ENCODE data around the gene PPDPF.

Gene PPDPF

DNA sequence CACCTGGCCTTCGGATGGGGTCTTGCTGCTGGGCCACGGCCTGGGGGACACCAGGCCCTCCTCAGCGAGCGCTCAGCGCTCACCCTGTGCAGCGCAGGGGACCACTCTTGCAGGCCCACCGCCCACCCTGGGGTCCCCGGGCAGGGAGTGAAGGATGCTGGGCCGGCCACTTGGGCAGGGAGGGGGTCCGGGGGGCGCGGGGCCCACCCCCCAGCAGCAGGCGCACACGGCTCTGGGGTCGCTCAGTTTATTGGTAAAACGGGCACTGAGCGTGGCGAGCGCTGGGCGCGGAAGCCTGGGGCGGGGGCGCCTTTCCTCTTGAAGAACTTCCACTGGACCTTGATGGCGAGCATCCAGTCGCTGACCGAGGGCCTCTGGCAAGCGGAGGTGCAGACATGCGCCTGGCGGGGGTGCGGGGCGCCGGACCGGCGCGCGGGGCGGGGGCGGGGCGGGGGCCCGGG, 32.8 kb upstream of the PPDPF start:
- no peak for DNase-seq (ENCODE audit: low spot score)

DNA sequence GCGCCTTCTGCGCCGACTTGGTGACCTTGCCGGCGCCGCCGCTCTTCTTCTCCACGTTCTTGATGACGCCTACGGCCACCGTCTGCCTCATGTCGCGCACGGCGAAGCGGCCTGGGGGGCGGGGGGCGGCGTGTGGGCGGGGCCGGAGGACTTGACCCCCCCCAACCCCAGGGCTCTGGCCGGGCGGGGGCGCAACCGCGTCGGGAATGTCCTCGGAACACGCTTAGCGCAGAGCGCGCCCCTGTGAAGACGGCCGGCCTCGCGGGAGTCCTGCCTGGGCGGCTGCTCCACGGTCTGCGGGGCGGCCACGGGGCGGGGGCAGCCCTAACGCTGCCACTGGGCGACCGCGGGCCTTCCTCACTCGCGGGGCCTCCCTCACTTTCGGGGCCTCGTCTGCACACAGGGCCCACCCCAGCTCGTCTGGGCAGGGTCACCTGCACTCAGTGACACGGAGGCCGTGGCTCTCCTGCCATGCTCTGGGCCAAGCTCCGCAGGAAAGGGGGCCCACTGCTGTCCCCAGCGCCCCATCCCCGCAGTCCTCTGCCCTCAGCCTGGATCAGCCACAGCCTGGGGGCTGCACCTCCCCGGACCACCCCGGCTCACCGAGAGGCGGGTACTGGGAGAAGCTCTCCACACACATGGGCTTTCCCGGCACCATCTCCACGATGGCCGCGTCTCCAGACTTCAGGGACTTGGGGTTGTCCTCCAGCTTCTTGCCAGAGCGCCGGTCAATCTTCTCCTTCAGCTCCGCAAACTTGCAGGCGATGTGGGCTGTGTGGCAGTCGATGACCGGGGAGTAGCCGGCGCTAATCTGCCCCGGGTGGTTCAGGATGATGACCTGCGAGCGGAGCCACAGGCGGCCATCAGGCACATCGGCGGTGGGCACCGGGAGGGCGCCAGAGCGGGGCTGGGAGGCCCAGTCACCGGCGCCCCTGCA, 32.0 kb upstream of the PPDPF start:
- no peak for DNase-seq (ENCODE audit: low spot score)

DNA sequence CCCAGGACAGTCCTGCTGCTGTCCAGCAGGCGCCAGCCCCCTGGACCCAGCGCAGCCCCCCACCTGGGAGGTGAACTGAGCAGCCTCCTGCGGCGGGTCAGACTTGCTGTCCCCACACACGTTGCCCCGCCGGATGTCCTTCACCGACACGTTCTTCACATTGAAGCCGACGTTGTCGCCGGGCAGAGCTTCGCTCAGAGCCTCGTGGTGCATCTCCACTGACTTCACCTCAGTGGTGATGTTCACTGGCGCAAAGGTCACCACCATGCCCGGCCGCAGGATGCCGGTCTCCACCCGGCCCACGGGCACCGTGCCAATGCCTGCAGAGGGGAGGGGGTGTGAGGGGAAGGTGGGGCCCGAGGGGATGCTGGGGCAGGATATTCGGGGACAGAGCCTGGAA, 30.1 kb upstream of the PPDPF start:
- no peak for DNase-seq (ENCODE audit: low spot score)

DNA sequence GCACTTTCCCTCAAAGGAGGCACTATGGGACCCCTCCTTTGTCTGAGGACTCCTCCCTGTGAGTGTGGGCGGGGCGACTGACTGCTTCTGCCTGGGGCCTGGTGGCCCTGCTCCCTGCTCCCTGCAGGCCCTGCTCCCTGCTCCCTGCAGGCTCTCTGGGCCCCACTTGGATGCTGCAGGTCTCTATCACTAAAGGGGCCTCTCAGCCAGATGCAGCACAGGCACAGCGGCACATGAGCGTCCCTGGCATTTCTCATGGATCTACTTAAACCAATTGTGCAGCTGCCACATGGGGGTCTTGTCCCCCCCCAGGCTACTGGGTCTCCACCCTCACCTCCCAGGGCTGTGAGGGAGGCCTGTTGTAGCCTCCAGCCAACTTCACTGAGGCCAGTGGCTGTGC, 29.5 kb upstream of the PPDPF start:
- DNase-seq (ENCODE audit: low spot score), result no peak

DNA sequence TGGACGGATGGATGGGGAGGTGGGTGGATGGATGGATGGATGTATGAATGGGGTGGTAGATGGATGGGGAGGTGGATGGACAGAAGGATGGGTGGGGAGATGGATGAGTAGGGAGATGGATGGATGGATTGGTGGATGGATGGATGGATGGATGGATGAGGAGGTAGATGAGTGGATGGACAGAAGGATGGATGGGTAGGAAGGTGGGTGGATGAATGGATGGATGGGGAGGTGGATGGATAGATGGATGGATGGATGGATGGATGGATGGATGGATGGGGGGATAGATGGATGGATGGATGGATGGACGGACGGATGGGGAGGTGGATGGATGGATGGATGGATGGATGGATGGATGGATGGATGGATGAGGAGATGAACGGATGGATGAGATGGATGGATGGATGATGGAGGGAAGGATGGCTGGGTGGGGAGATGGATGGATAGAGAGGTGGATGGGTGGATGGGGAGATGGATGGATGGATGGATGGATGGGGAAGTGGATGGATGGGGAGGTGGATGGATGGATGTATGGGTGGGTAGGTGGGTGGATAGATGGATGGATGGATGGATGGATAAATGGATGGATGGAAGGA, 28.8 kb upstream of the PPDPF start:
- DNase-seq (ENCODE audit: low spot score), result no peak

DNA sequence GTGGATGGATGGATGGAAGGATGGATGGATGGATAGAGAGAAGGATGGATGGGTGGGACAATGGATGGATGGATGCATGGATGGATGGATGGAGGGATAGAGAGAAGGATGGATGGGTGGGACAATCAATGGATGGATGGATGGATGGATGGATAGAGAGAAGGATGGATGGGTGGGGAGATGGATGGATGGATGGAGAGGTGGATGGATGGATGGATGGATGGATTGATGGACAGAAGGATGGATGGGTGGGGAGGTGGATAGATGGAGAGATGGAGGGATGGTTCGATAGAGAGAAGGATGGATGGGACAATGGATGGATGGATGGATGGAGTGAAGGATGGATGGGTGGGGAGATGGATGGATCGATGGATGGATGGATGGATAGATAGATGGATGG, 28.0 kb upstream of the PPDPF start:
- DNase-seq (ENCODE audit: low spot score), result no peak

DNA sequence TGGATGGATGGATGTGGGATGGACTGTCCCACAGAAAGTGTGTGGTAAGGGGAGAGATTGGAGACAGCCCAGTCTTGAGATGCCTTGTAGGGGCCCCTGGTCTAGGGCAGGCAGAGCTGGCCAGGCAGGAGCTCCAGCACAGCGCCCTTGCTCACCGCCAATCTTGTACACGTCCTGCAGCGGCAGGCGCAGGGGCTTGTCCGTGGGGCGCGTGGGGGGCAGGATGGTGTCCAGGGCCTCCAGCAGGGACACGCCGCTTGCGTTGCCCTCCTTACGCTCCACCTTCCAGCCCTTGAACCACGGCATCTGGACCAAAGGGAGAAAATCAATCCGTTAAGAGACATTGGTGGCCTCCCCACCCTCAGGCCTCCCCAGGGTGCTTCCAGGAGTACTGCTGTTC, 27.6 kb upstream of the PPDPF start:
- no peak for DNase-seq (ENCODE audit: low spot score)

DNA sequence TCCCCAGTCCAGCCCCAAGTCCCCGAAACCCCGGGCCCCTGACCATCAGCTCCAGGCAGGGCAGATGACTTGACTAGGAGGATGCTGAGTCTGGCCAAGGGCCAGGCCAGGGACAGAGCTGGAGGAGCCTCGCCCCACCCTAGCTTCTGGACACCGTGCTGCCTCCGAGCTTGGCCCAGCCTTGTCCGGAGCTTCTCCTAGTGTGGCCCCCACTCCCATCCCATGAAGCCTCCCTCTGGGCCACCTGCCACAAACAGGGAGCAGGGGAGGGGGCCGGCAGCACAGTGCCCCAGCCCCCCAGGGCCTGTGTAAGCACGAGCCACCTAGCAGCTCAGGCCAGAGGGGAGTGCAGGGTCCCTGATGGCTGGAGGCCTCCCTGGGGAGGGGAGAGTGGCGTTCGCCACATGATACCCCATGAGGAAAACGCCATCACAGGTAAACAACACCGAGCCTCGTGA, 27.0 kb upstream of the PPDPF start:
- DNase-seq (ENCODE audit: low spot score), result no peak

DNA sequence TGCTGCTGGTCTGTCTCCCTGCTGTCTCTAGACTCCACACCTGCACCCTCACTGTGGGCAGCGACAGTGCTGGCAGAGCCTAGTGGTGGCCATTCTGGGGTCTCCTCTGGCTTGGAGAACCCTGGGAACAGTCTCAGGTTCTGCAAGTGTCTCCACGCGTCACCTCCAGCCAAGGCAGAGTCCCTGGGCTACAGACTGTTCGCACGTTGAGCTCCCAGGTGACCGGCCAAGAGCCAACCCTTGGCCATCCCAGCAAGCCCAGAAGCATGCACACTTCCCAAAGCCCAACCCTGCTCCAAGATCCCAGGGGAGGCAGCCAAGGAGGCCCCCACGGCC, 26.5 kb upstream of the PPDPF start:
- DNase-seq (ENCODE audit: low spot score), result no peak

DNA sequence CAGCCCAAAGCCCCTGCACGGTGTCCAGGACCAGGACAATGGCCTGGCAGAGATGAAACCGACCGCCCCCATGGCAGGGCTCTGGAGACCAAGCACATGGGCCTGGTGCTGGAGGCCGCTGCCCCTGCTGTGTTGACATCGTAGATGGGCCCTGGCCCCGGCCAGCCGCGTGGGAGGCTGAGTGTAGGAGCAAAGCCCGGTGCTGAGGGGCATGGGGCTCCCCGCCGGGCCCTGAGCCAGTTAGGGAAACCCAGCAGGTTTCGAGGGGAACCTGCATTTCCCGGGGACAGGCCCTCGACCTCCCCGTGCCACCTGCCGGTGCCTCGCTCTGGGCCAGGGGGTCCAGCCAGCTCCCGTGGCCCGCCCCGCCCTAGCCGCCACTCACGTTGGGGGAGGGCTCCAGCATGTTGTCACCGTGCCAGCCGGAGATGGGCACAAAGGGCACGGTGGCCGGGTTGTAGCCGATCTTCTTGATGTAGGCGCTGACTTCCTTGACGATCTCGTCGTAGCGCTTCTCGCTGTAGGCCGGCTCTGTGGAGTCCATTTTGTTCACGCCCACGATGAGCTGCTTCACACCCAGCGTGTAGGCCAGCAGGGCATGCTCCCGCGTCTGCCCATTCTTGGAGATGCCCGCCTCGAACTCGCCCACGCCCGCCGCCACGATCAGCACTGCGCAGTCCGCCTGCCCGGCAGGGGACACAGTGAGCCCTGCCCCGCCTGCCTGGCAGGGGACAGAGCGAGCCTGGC, 26.0 kb upstream of the PPDPF start:
- DNase-seq (ENCODE audit: low spot score), result no peak

DNA sequence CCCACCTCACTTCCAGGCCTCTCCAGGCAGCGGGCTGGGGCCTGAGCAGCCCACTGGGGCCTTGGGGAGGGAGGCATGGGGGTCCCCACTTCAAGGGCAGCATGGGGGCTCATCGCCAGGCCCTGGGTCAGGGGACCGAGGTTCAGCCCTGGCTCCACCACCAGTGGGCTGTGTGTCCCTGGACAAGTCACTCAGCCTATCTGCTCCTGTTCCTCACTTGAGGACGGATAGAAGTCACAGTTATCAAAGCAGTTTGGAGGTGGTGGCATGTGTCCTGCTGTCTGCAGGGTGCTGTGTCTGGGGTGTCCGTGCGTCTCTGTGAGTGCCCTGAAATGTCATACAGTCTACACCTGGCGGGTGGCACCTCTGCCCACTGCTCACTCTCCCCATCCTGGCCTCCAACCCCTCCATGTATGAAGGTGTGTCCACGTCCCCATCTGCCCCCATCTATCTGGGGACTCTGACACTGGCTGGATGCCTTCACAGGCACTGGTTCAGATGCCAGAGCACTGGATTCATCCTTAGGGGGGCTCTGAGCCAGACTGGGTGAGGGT, 25.3 kb upstream of the PPDPF start:
- no peak for DNase-seq (ENCODE audit: low spot score)

DNA sequence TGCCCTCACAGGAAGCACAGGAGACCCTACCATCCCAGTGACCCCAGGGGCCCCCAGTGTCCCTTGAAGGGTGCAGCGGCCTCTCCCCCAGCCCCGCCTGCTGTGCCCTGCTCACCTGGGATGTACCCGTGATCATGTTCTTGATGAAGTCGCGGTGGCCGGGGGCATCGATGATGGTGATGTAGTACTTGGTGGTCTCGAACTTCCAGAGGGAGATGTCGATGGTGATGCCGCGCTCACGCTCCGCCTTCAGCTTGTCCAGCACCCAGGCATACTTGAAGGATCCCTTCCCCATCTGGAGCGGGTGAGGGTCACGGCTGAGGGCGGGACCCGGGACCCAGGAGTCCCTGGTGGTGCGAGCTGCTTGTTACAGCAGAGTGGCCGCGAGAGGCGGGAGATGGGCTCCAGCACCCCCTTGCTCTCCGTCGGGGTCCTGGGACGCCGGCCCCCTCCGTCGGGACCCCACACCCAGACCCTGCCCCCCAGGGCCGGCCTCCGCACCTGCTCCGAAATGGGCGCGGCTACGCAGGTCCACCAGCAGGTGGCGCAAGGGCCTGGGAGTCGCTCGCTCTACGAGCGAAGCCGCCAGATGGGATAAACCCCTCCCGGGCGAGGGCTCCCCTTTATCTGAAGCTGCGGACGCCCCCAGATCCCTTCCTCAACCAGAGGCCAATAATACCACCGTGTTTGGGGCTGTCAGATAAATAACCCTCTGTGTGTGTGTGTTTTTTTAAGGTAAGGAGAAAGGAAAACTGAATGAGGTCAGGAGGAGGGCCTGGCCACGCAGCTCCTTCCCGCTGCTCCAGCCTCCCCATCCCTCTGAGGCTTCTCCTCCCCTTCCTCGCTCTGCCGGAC, 24.6 kb upstream of the PPDPF start:
- DNase-seq (ENCODE audit: low spot score), result peak; percentile 72

DNA sequence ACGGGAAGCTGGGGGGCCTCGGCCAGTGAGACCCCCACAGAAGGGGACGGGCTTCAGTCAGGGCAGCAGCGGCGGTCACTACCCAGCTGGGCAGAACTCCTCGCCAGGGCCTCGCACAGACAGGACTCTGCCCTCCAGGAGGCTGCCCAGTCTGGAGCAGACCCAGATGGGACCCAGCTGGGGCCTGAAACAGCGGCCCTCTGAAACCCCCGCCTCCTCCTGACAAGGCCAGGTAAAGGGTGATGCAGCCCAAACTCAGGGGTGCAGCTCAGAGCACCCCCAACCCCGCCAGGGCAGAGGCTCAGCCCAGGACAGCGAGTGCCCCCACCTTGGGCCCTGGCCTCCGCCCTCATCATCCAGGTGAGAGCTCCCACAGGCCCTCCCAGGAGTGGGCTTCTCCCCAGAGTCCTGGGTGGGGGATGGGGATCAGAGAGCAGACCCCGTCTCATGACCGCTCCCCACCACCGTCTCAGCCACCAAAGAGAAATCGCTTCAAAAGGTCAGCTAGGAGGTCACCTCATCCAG, 23.9 kb upstream of the PPDPF start:
- DNase-seq (ENCODE audit: low spot score), result no peak

DNA sequence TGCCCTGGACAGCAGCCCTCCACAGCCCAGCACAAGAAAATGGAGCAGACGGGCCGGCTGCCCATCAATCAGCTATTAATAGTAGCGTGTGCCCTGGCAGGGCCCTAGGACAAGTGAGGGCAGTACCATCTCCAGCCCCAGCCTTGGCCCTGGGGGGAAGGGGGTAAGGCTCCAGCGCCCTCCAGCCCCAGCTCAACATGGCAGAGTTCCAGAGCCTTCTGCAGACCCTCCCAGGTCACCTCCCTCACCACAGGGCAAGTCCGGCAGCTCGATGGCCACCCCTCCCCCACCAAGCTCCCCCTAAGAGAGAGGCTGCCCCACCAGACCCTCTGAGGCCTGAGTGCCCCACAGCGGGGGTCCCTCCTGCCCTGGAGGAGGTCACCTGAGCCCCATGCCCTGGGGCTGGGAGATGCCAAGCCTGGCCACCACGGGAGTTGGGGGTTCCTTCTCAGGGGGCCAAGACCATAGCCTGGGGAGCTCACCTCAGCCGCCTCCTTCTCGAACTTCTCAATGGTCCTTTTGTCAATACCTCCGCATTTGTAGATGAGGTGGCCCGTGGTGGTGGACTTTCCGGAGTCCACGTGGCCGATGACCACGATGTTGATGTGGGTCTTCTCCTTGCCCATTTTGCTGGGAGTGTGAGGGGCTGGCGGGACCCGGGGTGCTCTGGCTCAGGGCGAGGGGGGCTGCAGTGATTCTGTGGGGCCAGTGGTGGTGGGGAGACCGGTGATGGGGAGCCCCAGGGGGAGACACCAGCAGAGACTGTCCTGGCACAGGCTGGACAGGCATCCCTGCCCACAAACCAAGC, 23.2 kb upstream of the PPDPF start:
- DNase-seq (ENCODE audit: low spot score), result no peak

DNA sequence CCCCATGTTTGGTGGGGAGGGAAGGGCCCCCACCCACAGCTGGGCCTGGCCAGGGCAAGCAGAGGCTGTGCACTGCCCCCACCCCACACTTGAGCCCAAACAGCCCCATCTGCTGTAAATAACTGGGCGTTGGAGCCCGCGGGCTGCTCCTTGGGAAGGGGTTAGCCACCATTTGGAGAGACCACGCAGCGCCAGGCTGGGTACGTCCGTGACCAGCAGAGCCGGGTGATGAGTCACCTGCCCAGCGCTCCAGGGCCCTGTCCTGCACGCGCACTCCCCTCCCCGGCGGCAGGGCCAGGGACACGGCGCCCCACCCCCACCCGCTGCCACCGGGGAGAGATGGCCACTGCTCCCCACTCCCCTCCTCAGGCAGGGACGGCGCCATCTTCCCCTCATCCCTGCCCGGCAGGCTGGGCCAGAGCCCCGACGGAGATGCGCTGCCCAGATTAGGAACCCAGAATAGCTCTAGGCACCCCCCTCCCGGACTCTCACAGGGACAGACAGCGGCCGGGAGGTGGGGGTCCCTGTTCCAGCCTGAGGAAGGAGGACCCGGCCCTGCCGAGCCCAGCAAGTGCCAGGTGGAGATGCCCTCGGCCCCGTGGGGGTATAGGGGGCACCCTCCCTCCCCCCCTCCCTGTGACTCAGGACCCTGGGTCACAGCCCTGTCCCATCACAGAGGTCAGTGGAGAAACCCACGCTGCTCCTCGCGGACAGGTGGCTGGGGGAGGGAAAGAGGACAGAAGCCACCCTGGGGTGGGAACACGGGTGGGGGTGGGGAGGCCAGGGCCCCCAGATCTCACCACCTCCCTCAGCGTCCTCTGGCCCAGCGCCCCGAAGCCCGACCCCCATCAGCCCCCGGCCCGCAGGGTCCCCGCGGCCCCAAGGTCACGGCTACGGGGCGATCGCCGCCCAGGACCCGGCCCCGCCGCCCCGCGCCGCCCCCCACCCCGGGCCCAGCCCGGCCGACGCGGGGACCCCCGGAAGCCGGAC, 22.3 kb upstream of the PPDPF start:
- no peak for DNase-seq (ENCODE audit: low spot score)

DNA sequence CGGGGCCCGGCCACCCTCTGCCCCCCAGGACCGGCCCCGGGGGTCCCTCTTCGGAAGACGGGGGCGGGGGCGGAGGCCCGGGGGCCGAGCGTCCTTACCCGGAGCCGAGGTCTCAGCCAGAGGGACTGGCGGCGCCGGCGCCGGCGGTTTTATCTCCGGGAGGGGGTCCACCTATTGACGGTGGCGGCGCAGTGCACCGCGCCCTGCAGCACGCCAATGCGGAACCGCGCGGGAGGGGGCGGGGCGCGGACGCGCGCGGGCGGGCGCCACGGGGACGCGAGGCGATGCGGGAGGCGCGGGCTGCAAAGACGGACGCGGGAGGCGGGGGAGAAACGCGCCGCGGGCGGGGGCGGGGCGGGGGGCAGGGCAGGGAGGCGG, 21.6 kb upstream of the PPDPF start, which contains the start of gene EEF1A2:
TSS of gene EEF1A2 (minus strand) at position 124 of the 378 bp plus-strand sequence. CDS start 1,320 bp downstream, outside the sequence.
- peak; percentile 50 for DNase-seq (ENCODE audit: low spot score)

DNA sequence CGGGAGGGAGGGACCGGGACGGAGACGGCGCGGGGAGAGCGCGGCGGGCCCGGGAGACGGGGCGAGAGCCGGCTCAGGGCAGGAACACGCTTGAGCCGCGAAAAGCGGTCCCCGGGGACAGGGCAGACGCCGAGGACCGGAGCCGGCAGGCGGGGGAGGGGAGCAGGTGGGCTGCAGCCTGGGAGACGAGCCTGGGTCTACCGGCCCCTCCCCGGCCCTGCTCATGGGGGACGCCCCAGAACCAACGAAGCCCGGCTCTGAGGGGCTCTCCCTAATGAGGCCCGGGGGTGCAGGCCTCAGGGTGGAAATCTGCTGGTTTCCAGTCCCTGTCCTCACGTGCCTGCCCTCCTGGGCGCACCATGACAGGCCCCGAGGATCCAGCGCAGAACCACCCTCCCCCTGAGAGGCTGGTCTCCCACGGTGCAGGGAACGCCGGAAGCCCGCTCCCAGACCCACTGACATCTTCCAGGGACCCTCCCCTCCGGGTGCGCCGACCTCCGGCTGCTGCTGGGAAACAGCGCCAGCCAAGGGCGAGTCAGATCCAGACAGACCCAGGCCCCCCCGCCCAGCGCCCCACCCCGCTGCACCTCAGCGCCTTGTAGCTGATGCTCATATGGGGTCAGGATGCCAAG, 21.1 kb upstream of the PPDPF start:
- DNase-seq (ENCODE audit: low spot score), result no peak

DNA sequence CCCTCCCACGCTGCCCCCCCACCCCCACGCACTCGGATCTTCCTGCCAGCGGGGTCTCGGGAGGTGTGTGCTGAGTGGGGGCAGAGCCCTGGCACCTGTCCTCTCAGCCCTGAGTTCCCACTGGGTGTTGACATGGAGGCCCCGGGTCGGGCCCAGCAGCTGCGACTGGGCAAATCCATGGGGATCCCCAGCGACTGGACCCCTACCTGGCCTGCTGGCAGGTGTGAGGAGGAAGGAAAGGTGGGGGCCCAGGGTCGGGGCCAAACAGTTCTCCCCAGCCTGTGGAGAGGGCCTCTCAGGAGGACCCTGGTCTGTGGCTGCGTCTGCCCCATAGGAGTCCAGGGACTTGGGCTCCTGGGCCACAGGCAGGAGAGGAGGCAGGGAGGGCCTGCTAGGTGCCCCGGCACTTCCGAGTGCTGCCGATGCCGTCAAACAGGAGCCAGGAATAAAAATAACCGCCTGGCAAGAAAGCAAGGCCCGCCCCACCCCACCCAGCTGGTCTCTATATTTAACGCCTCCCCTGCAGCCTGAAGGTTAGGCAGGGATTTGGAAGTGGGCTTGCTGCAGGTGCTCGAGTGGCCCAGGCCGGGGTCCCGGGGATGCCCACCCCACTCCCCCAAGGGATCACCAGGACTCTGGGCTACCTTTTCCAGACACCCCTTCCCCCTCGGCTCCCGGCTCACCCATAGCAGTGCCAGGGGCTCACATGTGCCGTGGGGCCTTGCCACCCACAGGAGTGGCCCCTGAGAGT, 20.2 kb upstream of the PPDPF start:
- no peak for DNase-seq (ENCODE audit: low spot score)
